HCT116 (cell line): ENCODE measurements around the gene CD83. TPM values are rescaled to one million over a fixed set of nuclear protein-coding genes. Genes with fewer than 3 reads are reported as not detected.

Experiments
- ATAC-seq: fragments of 200-7000 bp; cut with Tn5 transposase; 2 replicates; pipeline ENCODE4 v1.9.1; 2020; ENCODE audit warnings: mild to moderate bottlenecking, moderate library complexity
- BruUV-seq: library from RNA; stranded (reverse); fragments of 400-500 nt; replicated peaks from 2 replicates; lab custom pipeline; 2021; lab: Mats Ljungman, UMichigan
- CTCF ChIA-PET: fragments of 300-600 bp; sonication (Branson Sonifier 250); formaldehyde crosslinking; loops from one replicate; lab custom pipeline; 2021; ENCODE audit warnings: antibody characterized with exemption; lab: Charles Lee
- POLR2A ChIA-PET: fragments of 300-600, 350-600 bp; sonication (Branson Sonifier 250); formaldehyde crosslinking; loops from one replicate; lab custom pipeline; 2021; ENCODE audit warnings: antibody characterized with exemption; lab: Charles Lee
- RAD21 ChIA-PET, 2 experiments: fragments of 300-600 bp; sonication (Branson Sonifier 250); formaldehyde crosslinking; loops; one replicate each; lab custom pipeline; 2023; ENCODE audit warnings: low total read pairs in 2 of 2; ENCODE audit not compliant: uncharacterized antibody in 2 of 2, unreplicated experiment in 2 of 2, low non-redundant PET in 1 of 2; lab: Charles Lee
- DNase-seq: peaks from one replicate; pipeline ENCODE4 v3.0.0-alpha.2; 2010; ENCODE audit warnings: low read depth, low spot score
- H2AFZ ChIP-seq: fragments of 200-600 bp; shearing (Covaris generic), sonication (generic); 2 replicates; pipeline ENCODE4 v1.6.1; 2017; ENCODE audit warnings: low read depth, mixed run types, mixed read lengths, antibody characterized with exemption, low read length; ENCODE audit not compliant: poor library complexity, severe bottlenecking
- H3K27ac ChIP-seq: 2 replicates; pipeline ENCODE4 v1.5.1; 2012; ENCODE audit warnings: low read depth, low read length
- H3K27me3 ChIP-seq: fragments of 200-600 bp; sonication (generic); 2 replicates; pipeline ENCODE4 v1.6.1; 2016; ENCODE audit warnings: mixed run types, low read length, mixed read lengths; ENCODE audit not compliant: insufficient read depth
- H3K36me3 ChIP-seq, 2 experiments: fragments of 200-500 bp in 1 of 2; fragments of 200-600 bp in 1 of 2; sonication (Bioruptor generic) in 1 of 2; sonication (generic) in 1 of 2; 2 replicates each; pipeline versions ENCODE4 v1.5.1 to v1.6.1; 2014 to 2016; ENCODE audit warnings: low read length in 2 of 2, inconsistent platforms in 1 of 2, mixed read lengths in 1 of 2, mixed run types in 1 of 2; ENCODE audit not compliant: insufficient read depth in 2 of 2, control insufficient read depth in 1 of 2
- H3K4me1 ChIP-seq, 2 experiments: fragments of 200-600 bp in 1 of 2; sonication (generic) in 1 of 2; 2 replicates each; pipeline versions ENCODE4 v1.5.1 to v1.6.1; 2012 to 2017; ENCODE audit warnings: low read length in 2 of 2, inconsistent platforms in 1 of 2, mild to moderate bottlenecking in 1 of 2, mixed read lengths in 1 of 2, mixed run types in 1 of 2, moderate library complexity in 1 of 2; ENCODE audit not compliant: insufficient read depth in 2 of 2, control insufficient read depth in 1 of 2
- H3K4me2 ChIP-seq: fragments of 200-600 bp; sonication (generic); 2 replicates; pipeline ENCODE4 v1.6.1; 2017; ENCODE audit warnings: mixed run types, low read length, mixed read lengths
- H3K4me3 ChIP-seq, 2 experiments: fragments of 200-600 bp in 1 of 2; sonication (generic) in 1 of 2; replicated peaks in 1 of 2; 2 replicates each; pipeline ENCODE4 v1.5.1; 2011 to 2016; ENCODE audit warnings: low read length in 2 of 2, control low read depth in 1 of 2, low read depth in 1 of 2, mild to moderate bottlenecking in 1 of 2, mixed read lengths in 1 of 2, mixed run types in 1 of 2
- H3K79me2 ChIP-seq: fragments of 200-600 bp; sonication (generic); 2 replicates; pipeline ENCODE4 v1.6.1; 2017; ENCODE audit warnings: mild to moderate bottlenecking, mixed run types, low read length, moderate library complexity, mixed read lengths; ENCODE audit not compliant: insufficient read depth
- H3K9ac ChIP-seq: fragments of 200-600 bp; sonication (generic); 2 replicates; pipeline ENCODE4 v1.6.1; 2016; ENCODE audit warnings: low read length, mixed read lengths
- H3K9me2 ChIP-seq: fragments of 200-600 bp; sonication (generic), shearing (Covaris generic); 2 replicates; pipeline ENCODE4 v1.6.1; 2017; ENCODE audit warnings: mixed run types, mild to moderate bottlenecking, moderate library complexity; ENCODE audit not compliant: insufficient read depth
- H3K9me3 ChIP-seq, 2 experiments: fragments of 200-500 bp in 1 of 2; fragments of 200-600 bp in 1 of 2; sonication (Bioruptor generic) in 1 of 2; sonication (generic) in 1 of 2; 2 replicates each; pipeline ENCODE4 v1.6.1; 2014 to 2017; ENCODE audit warnings: low read length in 2 of 2, mixed read lengths in 2 of 2, inconsistent platforms in 1 of 2, low read depth in 1 of 2, mild to moderate bottlenecking in 1 of 2, mixed run types in 1 of 2, moderate library complexity in 1 of 2; ENCODE audit not compliant: control insufficient read depth in 1 of 2, insufficient read depth in 1 of 2
- H4K20me1 ChIP-seq: fragments of 200-600 bp; sonication (generic), shearing (Covaris generic); 2 replicates; pipeline ENCODE4 v1.6.1; 2017; ENCODE audit warnings: mixed run types, mild to moderate bottlenecking, moderate library complexity; ENCODE audit not compliant: insufficient read depth
- CBX3 ChIP-seq: IDR thresholded peaks from 2 replicates; pipeline ENCODE4 v1.6.1; 2012; ENCODE audit warnings: low read depth
- CEBPB ChIP-seq: IDR thresholded peaks from 2 replicates; pipeline ENCODE4 v1.6.1; 2012; ENCODE audit warnings: low read depth
- FOSL1 ChIP-seq: IDR thresholded peaks from 2 replicates; pipeline ENCODE4 v1.6.1; 2012; ENCODE audit warnings: low read depth
- JUND ChIP-seq: IDR thresholded peaks from 2 replicates; pipeline ENCODE4 v1.6.1; 2012
- POLR2AphosphoS5 ChIP-seq: IDR thresholded peaks from 2 replicates; pipeline ENCODE4 v1.6.1; 2011; ENCODE audit warnings: mild to moderate bottlenecking, low read depth, low read length, moderate library complexity
- SP1 ChIP-seq: IDR thresholded peaks from 2 replicates; pipeline ENCODE4 v1.6.1; 2012; ENCODE audit warnings: low read depth
- SRF ChIP-seq: IDR thresholded peaks from 2 replicates; pipeline ENCODE4 v1.6.1; 2012; ENCODE audit warnings: low read depth
- ZNF274 ChIP-seq: fragments of 200-500 bp; sonication (Bioruptor generic); IDR thresholded peaks from 2 replicates; pipeline ENCODE4 v1.6.1; 2014; ENCODE audit warnings: mild to moderate bottlenecking, low read depth, low read length, inconsistent platforms
- intact Hi-C: fragments of 100-400 bp; cut with micrococcal nuclease; formaldehyde crosslinking; loops from 2 replicates; pipeline ENCODE4 v1.10.0; 2022
- total RNA-seq: library from RNA; stranded (reverse); gene quantifications from one replicate; pipeline ENCODE4 v1.2.1, GENCODE V29; 2021; ENCODE audit not compliant: unreplicated experiment
- TF ChIP-seq, protein P1 (sequence below): IDR thresholded peaks from 2 replicates; pipeline ENCODE4 v1.6.1; 2012; ENCODE audit warnings: low read depth
- TF ChIP-seq, protein P2 (sequence below): IDR thresholded peaks from 2 replicates; pipeline ENCODE4 v1.6.1; 2012
- TF ChIP-seq, protein P3 (sequence below): IDR thresholded peaks from 2 replicates; pipeline ENCODE4 v1.6.1; 2012
- TF ChIP-seq, protein P4 (sequence below), 3 experiments: fragments of 200-600 bp in 1 of 3; sonication (generic) in 1 of 3; IDR thresholded peaks in 2 of 3; conservative IDR thresholded peaks in 1 of 3; 2 replicates each; pipeline ENCODE4 v1.5.1; 2012 to 2017; ENCODE audit warnings: low read depth in 2 of 3, low read length in 2 of 3, antibody characterized with exemption in 1 of 3, borderline replicate concordance in 1 of 3, control low read depth in 1 of 3, mild to moderate bottlenecking in 1 of 3, mixed read lengths in 1 of 3, mixed run types in 1 of 3, moderate library complexity in 1 of 3; ENCODE audit not compliant: insufficient read depth in 1 of 3

Gene CD83
- total RNA-seq, 1 experiment from 2014 or later: 6.0 TPM

DNA sequence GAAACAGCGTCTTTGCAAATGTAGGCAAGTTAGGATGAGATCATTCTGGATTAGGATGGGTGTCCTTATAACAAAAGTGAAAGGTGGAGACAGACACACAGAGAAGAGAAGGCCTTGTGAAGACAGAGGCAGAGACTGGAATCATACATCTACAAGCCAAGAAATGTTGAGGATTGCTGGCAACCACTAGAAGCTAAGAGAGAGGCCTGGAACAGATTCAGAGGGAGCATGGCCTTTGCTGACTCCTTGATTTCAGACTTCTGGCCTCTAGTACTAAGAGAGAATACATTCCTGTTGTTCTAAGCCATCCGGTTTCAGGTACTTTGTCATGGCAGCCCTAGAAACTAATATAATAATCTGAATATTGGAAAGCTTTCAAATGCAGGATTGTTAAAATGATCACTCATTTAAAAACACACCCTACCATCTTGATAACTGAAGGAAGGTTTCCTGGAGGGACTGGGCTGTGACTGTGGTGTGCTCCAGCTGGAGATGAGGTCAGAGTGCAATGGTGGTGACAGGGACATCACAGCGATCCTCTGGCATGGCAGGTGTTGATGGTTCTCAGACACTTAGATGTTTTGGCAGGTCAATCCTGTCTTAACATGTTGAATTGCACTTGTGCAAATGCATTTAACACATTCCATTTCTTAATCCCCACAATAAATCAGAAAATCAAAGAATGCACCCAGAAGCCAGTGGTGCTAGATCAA, 25.1 kb downstream of the CD83 start:
- H3K4me1 ChIP-seq: no peaks in the 10 kb centered on the region
- no peaks in the 10 kb centered on the region for H3K79me2 ChIP-seq
- TF ChIP-seq SP1 (no peak), CBX3 (no peak), FOSL1 (no peak), ZNF274 (no peak), SRF (no peak), JUND (no peak), CEBPB (no peak), POLR2AphosphoS5 (no peak)
- TF ChIP-seq, protein P1, sequence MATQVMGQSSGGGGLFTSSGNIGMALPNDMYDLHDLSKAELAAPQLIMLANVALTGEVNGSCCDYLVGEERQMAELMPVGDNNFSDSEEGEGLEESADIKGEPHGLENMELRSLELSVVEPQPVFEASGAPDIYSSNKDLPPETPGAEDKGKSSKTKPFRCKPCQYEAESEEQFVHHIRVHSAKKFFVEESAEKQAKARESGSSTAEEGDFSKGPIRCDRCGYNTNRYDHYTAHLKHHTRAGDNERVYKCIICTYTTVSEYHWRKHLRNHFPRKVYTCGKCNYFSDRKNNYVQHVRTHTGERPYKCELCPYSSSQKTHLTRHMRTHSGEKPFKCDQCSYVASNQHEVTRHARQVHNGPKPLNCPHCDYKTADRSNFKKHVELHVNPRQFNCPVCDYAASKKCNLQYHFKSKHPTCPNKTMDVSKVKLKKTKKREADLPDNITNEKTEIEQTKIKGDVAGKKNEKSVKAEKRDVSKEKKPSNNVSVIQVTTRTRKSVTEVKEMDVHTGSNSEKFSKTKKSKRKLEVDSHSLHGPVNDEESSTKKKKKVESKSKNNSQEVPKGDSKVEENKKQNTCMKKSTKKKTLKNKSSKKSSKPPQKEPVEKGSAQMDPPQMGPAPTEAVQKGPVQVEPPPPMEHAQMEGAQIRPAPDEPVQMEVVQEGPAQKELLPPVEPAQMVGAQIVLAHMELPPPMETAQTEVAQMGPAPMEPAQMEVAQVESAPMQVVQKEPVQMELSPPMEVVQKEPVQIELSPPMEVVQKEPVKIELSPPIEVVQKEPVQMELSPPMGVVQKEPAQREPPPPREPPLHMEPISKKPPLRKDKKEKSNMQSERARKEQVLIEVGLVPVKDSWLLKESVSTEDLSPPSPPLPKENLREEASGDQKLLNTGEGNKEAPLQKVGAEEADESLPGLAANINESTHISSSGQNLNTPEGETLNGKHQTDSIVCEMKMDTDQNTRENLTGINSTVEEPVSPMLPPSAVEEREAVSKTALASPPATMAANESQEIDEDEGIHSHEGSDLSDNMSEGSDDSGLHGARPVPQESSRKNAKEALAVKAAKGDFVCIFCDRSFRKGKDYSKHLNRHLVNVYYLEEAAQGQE: no peak
- TF ChIP-seq, protein P2, sequence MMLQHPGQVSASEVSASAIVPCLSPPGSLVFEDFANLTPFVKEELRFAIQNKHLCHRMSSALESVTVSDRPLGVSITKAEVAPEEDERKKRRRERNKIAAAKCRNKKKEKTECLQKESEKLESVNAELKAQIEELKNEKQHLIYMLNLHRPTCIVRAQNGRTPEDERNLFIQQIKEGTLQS: no peak
- TF ChIP-seq, protein P3, sequence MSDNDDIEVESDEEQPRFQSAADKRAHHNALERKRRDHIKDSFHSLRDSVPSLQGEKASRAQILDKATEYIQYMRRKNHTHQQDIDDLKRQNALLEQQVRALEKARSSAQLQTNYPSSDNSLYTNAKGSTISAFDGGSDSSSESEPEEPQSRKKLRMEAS: no peak
- TF ChIP-seq, protein P4, sequence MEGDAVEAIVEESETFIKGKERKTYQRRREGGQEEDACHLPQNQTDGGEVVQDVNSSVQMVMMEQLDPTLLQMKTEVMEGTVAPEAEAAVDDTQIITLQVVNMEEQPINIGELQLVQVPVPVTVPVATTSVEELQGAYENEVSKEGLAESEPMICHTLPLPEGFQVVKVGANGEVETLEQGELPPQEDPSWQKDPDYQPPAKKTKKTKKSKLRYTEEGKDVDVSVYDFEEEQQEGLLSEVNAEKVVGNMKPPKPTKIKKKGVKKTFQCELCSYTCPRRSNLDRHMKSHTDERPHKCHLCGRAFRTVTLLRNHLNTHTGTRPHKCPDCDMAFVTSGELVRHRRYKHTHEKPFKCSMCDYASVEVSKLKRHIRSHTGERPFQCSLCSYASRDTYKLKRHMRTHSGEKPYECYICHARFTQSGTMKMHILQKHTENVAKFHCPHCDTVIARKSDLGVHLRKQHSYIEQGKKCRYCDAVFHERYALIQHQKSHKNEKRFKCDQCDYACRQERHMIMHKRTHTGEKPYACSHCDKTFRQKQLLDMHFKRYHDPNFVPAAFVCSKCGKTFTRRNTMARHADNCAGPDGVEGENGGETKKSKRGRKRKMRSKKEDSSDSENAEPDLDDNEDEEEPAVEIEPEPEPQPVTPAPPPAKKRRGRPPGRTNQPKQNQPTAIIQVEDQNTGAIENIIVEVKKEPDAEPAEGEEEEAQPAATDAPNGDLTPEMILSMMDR (IDR thresholded peaks at IDR 0.05 in 2 of 3, conservative IDR thresholded peaks at IDR 0.05 in 1 of 3; ENCODE audit: borderline replicate concordance in 1 of 3, insufficient read depth in 1 of 3, low read depth in 2 of 3, low read length in 2 of 3): no peak
- ATAC-seq (no peak), DNase-seq (no peak)
- no peaks in the 10 kb centered on the region for H3K9me3 ChIP-seq
- ChIA-PET CTCF (no interaction called here), POLR2A (no interaction called here), RAD21 (no interaction called here)
- no peak overlapping the region for H3K4me2 ChIP-seq
- no peaks in the 10 kb centered on the region for H4K20me1 ChIP-seq
- intact Hi-C loops: loop anchor here (5.0 kb wide), 1 partner anchor 345 kb away; no protein-coding TSS in a partner anchor
- H3K36me3 ChIP-seq: no peaks in the 10 kb centered on the region
- no peaks in the 10 kb centered on the region for H3K27me3 ChIP-seq
- no peak overlapping the region for H3K27ac ChIP-seq
- no peaks in the 10 kb centered on the region for H3K9me2 ChIP-seq
- H2AFZ ChIP-seq: no peak overlapping the region
- H3K4me3 ChIP-seq: no peak overlapping the region
- H3K9ac ChIP-seq: no peak overlapping the region
- no TSS peak for BruUV-seq
